ENCODE measurements around the gene PRAMEF17.
"Not testable (repeated sequence)": the region's sequence is repeated elsewhere in the genome, so short reads cannot be mapped to it uniquely, and the experiment has no call there.

DNA sequence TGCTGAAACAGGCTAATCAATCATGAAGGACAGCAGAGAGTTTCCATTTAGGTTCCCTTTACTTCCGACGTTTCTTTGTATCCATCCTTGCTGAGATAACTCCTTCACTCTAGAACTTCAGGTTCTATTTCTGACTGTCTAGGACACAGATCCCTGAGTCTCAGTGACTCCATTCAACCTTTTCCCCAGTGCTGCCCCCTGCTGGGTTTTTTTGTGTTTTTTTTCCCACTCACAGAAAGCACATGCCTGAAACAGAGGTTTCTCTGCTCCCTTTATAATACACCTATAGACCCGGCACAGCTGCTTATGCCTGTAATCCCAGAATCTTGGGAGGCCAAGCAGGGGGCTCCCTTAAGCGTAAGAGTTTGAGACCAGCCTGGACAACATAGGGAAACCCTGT lies 20.9 kb upstream of the PRAMEF17 start:
- not testable (repeated sequence) for TF ChIP-seq CTCF, POLR2A, EP300 (IDR thresholded peaks at IDR 0.05)
